ENCODE measurements around the gene GJD3. TPM values are rescaled to one million over a fixed set of nuclear protein-coding genes. Genes with fewer than 3 reads are reported as not detected.

The GJD3 gene
- total and polyA plus RNA-seq, 9 of the 15 experiments (the other 6 are each of a cell fraction or from before 2014, with no cell fraction given): 0.17 to 0.38 TPM; not detected in 7

DNA sequence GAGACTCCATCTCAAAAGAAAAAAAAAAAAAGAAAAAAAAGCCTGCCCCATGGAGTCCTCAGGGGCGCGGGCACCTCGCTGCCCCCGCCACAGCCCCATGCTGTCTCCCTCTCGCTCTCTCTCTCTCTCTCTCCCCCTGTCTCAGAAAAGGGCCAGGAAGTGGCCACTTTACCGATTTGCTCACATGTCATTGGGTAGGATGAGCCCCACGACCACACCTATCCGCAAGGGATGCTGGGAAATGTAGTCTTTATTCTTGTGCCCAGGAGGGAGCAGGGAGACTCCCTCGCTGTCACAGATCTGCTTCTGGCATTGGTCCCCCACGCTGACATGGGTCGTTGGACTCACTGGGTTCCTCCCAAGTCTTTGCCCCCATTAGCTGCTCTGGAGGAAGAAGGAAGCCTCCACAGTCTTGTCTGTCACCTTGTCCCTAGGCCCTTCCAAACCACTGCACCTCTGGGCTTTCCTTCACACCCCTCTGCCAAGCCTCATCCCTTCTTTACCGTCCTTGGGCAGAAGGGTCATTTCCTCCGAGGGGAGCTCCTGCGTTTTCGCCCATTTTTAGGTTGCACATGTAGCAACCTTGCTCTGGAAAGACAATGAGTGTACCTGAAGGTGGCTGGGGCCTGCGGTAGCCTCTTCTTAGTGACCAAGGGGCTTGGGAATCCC lies 6.9 kb upstream of the GJD3 start (continued):
- no peak for TF ChIP-seq GMEB1 (CRISPR knock-in tag; IDR thresholded peaks at IDR 0.05)
- TF ChIP-seq ZFX (CRISPR knock-in tag; IDR thresholded peaks at IDR 0.05): no peak
- TF ChIP-seq TCF7 (IDR thresholded peaks at IDR 0.05; ENCODE audit: borderline replicate concordance): no peak
- TF ChIP-seq CBFB (CRISPR knock-in tag; IDR thresholded peaks at IDR 0.05): no peak
- TF ChIP-seq KLF1 (tag; IDR thresholded peaks at IDR 0.05): no peak
- TF ChIP-seq FOS (IDR thresholded peaks at IDR 0.05; ENCODE audit: extremely low read depth, insufficient read length): no peak
- peak; percentile 83 for TF ChIP-seq HCFC1 (IDR thresholded peaks at IDR 0.05; ENCODE audit: low read depth, low read length)
- TF ChIP-seq GTF2A2 (tag; IDR thresholded peaks at IDR 0.05): no peak
- no peak for TF ChIP-seq HDGF (IDR thresholded peaks at IDR 0.05)
- TF ChIP-seq SLC30A9 (CRISPR knock-in tag; IDR thresholded peaks at IDR 0.05): no peak
- no peak for TF ChIP-seq SRF (CRISPR knock-in tag; IDR thresholded peaks at IDR 0.05)
- TF ChIP-seq SIX5 (IDR thresholded peaks at IDR 0.05; ENCODE audit: borderline replicate concordance in 1 of 2, insufficient read depth in 1 of 2, low read depth in 1 of 2, low read length in 2 of 2): peak; percentile 55 to 62; a peak in 3 of 4 replicates
- no peak for TF ChIP-seq SAP30 (IDR thresholded peaks at IDR 0.05; ENCODE audit: borderline replicate concordance, insufficient read depth, low read depth, low read length, poor library complexity, severe bottlenecking)
- TF ChIP-seq MAZ (CRISPR knock-in tag; conservative IDR thresholded peaks at IDR 0.05 in 1 of 2, IDR thresholded peaks at IDR 0.05 in 1 of 2): no peak
- no peak for TF ChIP-seq ZNF584 (CRISPR knock-in tag; IDR thresholded peaks at IDR 0.05; ENCODE audit: low read depth)
- TF ChIP-seq ZBTB7A (IDR thresholded peaks at IDR 0.05; ENCODE audit: borderline replicate concordance, control insufficient read depth, low read depth, low read length): peak; percentile 37; the same call in 1 of the 2 replicates
- TF ChIP-seq, protein P1, sequence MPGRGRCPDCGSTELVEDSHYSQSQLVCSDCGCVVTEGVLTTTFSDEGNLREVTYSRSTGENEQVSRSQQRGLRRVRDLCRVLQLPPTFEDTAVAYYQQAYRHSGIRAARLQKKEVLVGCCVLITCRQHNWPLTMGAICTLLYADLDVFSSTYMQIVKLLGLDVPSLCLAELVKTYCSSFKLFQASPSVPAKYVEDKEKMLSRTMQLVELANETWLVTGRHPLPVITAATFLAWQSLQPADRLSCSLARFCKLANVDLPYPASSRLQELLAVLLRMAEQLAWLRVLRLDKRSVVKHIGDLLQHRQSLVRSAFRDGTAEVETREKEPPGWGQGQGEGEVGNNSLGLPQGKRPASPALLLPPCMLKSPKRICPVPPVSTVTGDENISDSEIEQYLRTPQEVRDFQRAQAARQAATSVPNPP (IDR thresholded peaks at IDR 0.05; ENCODE audit: borderline replicate concordance, insufficient read depth, insufficient read length): no peak
- TF ChIP-seq PYGO2 (tag; IDR thresholded peaks at IDR 0.05): no peak
- TF ChIP-seq BRCA1 (IDR thresholded peaks at IDR 0.05): no peak
- no peak for TF ChIP-seq BRCA1 (CRISPR knock-in tag; IDR thresholded peaks at IDR 0.05)
- peak; percentile 75; the same call in 1 of the 2 replicates for TF ChIP-seq CBX1 (IDR thresholded peaks at IDR 0.05; ENCODE audit: low read depth)
- no peak for TF ChIP-seq KDM2B (CRISPR knock-in tag; IDR thresholded peaks at IDR 0.05)
- TF ChIP-seq LCOR (CRISPR knock-in tag; IDR thresholded peaks at IDR 0.05): no peak
- no peak for TF ChIP-seq TAF9B (IDR thresholded peaks at IDR 0.05; ENCODE audit: partially characterized antibody)
- TF ChIP-seq ZNF3 (CRISPR knock-in tag; IDR thresholded peaks at IDR 0.05): no peak
- TF ChIP-seq MITF (IDR thresholded peaks at IDR 0.05): no peak

All from K562 (cell line).